Lower leg skin (tissue), 3 donors: ENCODE data around the gene MAX.

Experiments
- CTCF ChIP-seq, 3 donors: fragments of 450-650 bp; IDR thresholded peaks; one replicate each; pipeline ENCODE4 v1.5.1; 2016; ENCODE audit warnings: antibody characterized with exemption in 3 of 3, mild to moderate bottlenecking in 3 of 3, moderate library complexity in 2 of 3
- POLR2A ChIP-seq, 2 donors: fragments of 450-650 bp; IDR thresholded peaks; one replicate each; pipeline ENCODE4 v1.6.1; 2016 to 2017; ENCODE audit warnings: antibody characterized with exemption in 2 of 2, mild to moderate bottlenecking in 1 of 2, moderate library complexity in 1 of 2

GRCh38 chr14:65033181-65033580, 69.1 kb downstream of the MAX start:
- TF ChIP-seq POLR2A (IDR thresholded peaks at IDR 0.05) (no peak), CTCF (IDR thresholded peaks at IDR 0.05) (no peak)
